Gastroesophageal sphincter (tissue), 3 donors: Measurements from ENCODE around the gene JAKMIP2.

Source experiments
- EP300 ChIP-seq: sonication (generic); formaldehyde crosslinking; IDR thresholded peaks from one replicate; pipeline ENCODE4 v1.6.1; 2017; ENCODE audit warnings: antibody characterized with exemption, mild to moderate bottlenecking
- POLR2A ChIP-seq, 2 donors: fragments of 450-650 bp; IDR thresholded peaks; one replicate each; pipeline ENCODE4 v1.6.1; 2017; ENCODE audit warnings: antibody characterized with exemption in 2 of 2, mild to moderate bottlenecking in 2 of 2, moderate library complexity in 1 of 2
- TF ChIP-seq, protein P1 (sequence below), 4 experiments: fragments of 200-600 bp in 2 of 4; fragments of 450-650 bp in 2 of 4; sonication (generic) in 1 of 4; IDR thresholded peaks; one replicate each; pipeline ENCODE4 v1.5.1; 2017 to 2019; ENCODE audit warnings: antibody characterized with exemption in 4 of 4, mild to moderate bottlenecking in 2 of 4, moderate library complexity in 2 of 4

GRCh38 chr5:147697380-147697779 lies 85.1 kb downstream of the JAKMIP2 start:
- TF ChIP-seq EP300 (no peak), POLR2A (IDR thresholded peaks at IDR 0.05) (no peak)
- TF ChIP-seq, protein P1, sequence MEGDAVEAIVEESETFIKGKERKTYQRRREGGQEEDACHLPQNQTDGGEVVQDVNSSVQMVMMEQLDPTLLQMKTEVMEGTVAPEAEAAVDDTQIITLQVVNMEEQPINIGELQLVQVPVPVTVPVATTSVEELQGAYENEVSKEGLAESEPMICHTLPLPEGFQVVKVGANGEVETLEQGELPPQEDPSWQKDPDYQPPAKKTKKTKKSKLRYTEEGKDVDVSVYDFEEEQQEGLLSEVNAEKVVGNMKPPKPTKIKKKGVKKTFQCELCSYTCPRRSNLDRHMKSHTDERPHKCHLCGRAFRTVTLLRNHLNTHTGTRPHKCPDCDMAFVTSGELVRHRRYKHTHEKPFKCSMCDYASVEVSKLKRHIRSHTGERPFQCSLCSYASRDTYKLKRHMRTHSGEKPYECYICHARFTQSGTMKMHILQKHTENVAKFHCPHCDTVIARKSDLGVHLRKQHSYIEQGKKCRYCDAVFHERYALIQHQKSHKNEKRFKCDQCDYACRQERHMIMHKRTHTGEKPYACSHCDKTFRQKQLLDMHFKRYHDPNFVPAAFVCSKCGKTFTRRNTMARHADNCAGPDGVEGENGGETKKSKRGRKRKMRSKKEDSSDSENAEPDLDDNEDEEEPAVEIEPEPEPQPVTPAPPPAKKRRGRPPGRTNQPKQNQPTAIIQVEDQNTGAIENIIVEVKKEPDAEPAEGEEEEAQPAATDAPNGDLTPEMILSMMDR (IDR thresholded peaks at IDR 0.05) = no peak
